Measurements from ENCODE around the gene KCNT1. TPM values are rescaled to one million over a fixed set of nuclear protein-coding genes. Genes with fewer than 3 reads are reported as not detected.

Gene KCNT1
- polyA plus RNA-seq, 1 experiment: not detected

DNA sequence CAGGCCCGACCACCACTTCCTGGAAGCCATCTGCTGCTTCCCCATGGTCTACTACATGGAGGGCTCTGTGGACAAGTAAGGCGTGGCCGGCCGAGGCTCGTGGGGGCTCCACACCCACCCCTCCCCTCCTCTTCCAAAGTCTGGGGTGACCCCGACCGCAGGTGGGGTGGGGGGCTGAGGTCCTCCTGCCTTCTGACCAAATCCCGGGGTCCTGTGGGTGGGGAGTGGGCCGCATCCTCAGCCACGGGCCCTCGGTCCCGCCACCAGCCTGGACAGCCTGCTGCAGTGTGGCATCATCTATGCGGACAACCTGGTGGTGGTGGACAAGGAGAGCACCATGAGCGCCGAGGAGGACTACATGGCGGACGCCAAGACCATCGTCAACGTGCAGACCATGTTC lies 76.4 kb downstream of the KCNT1 start:
- CTCF ChIA-PET: interaction anchor here (1.2 kb wide), 1 partner anchor 40 kb away, joined by 3 read pairs; no protein-coding TSS in a partner anchor
- POLR2A ChIA-PET: no interaction called here
- H3K36me3 ChIP-seq (ENCODE audit: control insufficient read depth, insufficient read depth, low read length): no peaks in the 10 kb centered on the region
- H3K27me3 ChIP-seq (ENCODE audit: control insufficient read depth, insufficient read depth, low read length): no peaks in the 10 kb centered on the region; the same call in 1 of the 2 replicates
- no peak for DNase-seq (ENCODE audit: low read depth)
- TF ChIP-seq, protein P1, sequence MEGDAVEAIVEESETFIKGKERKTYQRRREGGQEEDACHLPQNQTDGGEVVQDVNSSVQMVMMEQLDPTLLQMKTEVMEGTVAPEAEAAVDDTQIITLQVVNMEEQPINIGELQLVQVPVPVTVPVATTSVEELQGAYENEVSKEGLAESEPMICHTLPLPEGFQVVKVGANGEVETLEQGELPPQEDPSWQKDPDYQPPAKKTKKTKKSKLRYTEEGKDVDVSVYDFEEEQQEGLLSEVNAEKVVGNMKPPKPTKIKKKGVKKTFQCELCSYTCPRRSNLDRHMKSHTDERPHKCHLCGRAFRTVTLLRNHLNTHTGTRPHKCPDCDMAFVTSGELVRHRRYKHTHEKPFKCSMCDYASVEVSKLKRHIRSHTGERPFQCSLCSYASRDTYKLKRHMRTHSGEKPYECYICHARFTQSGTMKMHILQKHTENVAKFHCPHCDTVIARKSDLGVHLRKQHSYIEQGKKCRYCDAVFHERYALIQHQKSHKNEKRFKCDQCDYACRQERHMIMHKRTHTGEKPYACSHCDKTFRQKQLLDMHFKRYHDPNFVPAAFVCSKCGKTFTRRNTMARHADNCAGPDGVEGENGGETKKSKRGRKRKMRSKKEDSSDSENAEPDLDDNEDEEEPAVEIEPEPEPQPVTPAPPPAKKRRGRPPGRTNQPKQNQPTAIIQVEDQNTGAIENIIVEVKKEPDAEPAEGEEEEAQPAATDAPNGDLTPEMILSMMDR (IDR thresholded peaks at IDR 0.05; ENCODE audit: insufficient read depth, low read depth, low read length): no peak
- H3K4me3 ChIP-seq (ENCODE audit: low read depth, low read length): no peak overlapping the region

DNA sequence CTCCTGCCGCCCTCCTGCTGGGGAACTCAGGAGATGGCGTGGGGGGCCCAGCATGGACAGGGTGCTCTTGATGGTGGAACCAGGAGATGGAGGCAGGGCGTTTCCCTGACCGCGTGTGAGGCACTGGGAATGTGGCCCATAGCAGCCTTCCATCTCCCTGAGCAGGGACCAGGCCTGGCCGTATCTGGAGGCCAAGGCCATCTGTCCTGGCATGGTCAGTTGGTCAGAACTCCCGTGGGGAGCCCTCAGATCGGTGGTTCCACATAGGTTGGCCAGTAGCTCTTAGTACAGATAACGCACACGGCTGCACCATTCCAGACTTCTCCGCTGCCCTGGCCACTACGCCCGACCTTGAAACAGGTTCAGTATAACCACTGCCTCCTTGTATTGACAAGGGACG lies 77.6 kb downstream of the KCNT1 start:
- no peak for DNase-seq (ENCODE audit: low read depth)
- POLR2A ChIA-PET: no interaction called here
- Histone ChIP-seq H3K27me3 (ENCODE audit: control insufficient read depth, insufficient read depth, low read length) (no peaks in the 10 kb centered on the region), H3K4me3 (ENCODE audit: low read depth, low read length) (no peak overlapping the region), H3K36me3 (ENCODE audit: control insufficient read depth, insufficient read depth, low read length) (no peaks in the 10 kb centered on the region)
- TF ChIP-seq, protein P1 (IDR thresholded peaks at IDR 0.05; ENCODE audit: insufficient read depth, low read depth, low read length): no peak
- CTCF ChIA-PET: interaction anchor here (1.4 kb wide), 1 partner anchor 18 kb away, joined by 5 read pairs; no protein-coding TSS in a partner anchor

DNA sequence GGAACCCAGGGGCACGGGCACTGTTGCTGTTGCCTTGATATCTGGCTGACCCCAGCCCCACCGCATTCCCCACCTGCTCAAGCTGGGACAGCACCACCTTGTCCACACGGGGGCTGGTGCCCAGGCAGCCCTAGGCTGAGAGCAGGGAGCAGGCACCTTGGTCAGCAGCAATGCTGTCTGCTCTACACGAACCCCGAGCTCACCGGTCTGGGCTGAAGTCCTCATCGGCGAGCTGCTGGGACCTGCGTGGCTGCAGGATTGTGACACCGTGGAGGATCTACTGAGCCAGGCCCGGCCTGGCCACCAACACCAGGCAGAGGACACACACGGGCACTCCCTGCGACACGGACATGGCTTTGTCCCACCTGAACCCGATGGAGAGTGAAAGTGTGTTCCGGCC lies 78.1 kb downstream of the KCNT1 start:
- Histone ChIP-seq H3K27me3 (ENCODE audit: control insufficient read depth, insufficient read depth, low read length) (no peaks in the 10 kb centered on the region), H3K4me3 (ENCODE audit: low read depth, low read length) (no peak overlapping the region), H3K36me3 (ENCODE audit: control insufficient read depth, insufficient read depth, low read length) (no peaks in the 10 kb centered on the region)
- no peak for DNase-seq (ENCODE audit: low read depth)
- ChIA-PET CTCF (interaction anchor here (1.4 kb wide), 1 partner anchor 17 kb away, joined by 5 read pairs; no protein-coding TSS in a partner anchor), POLR2A (no interaction called here)
- TF ChIP-seq, protein P1 (IDR thresholded peaks at IDR 0.05; ENCODE audit: insufficient read depth, low read depth, low read length): no peak

DNA sequence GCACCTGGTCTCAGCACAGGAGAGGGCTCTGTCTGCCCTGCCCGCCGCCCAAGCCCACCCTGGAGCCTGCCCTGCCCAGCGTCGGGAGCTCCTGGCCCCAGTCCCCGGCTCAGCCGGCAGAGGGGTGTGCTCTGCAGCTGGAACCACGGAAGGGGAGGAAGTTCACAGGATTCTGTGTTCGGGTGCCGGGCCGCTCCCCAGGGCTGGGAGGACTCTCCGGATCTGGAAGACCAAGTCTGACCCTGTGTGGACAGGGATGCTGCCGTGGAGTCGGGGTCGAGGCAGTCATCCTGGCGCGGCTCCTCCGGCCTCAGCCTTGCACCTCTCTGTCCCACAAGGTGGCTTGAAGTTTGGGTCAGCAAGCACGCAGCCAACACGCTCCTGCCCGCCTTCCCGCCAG lies 78.6 kb downstream of the KCNT1 start:
- TF ChIP-seq, protein P1 (IDR thresholded peaks at IDR 0.05; ENCODE audit: insufficient read depth, low read depth, low read length): no peak
- Histone ChIP-seq H3K4me3 (ENCODE audit: low read depth, low read length) (no peak overlapping the region), H3K36me3 (ENCODE audit: control insufficient read depth, insufficient read depth, low read length) (no peaks in the 10 kb centered on the region), H3K27me3 (ENCODE audit: control insufficient read depth, insufficient read depth, low read length) (no peaks in the 10 kb centered on the region)
- POLR2A ChIA-PET: no interaction called here
- DNase-seq (ENCODE audit: low read depth): no peak
- CTCF ChIA-PET: interaction anchor here (1.4 kb wide), 1 partner anchor 17 kb away, joined by 5 read pairs; no protein-coding TSS in a partner anchor

DNA sequence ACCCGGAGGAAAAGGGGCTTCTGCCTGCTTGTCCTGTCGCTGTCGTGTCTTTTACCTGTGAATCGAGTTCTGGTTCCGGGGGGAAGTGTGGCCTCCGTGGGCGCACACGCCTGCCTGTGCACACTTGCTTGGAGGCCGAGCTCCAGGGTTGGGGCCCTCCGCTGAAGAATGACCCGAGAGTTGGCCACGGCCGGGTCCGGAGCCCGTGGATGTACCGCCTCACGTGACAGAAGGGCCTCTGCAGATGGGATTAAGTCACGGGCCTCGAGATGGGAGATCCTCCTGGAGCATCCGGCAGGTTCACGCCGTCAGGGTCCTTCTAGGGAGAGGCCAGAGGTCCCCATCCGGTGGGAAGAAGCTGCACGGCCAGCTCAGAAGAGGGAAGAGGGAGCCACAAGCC lies 81.0 kb downstream of the KCNT1 start:
- POLR2A ChIA-PET: no interaction called here
- H3K4me3 ChIP-seq (ENCODE audit: low read depth, low read length): no peak overlapping the region

More for the DNA sequence above, 81.0 kb downstream of the KCNT1 start:
- no peak for DNase-seq (ENCODE audit: low read depth)
- H3K36me3 ChIP-seq (ENCODE audit: control insufficient read depth, insufficient read depth, low read length): no peaks in the 10 kb centered on the region
- H3K27me3 ChIP-seq (ENCODE audit: control insufficient read depth, insufficient read depth, low read length): no peaks in the 10 kb centered on the region
- TF ChIP-seq, protein P1 (IDR thresholded peaks at IDR 0.05; ENCODE audit: insufficient read depth, low read depth, low read length): no peak
- CTCF ChIA-PET: no interaction called here

Data from BJ (cell line).